HG03066 (cell line): ENCODE results near the gene SYNJ2.
"Not testable (repeated sequence)": the region's sequence is repeated elsewhere in the genome, so short reads cannot be mapped to it uniquely, and the experiment has no call there.

Experiments used
- ATAC-seq: cut with Tn5 transposase; IDR thresholded peaks from one replicate; pipeline ENCODE4 v1.9.1; 2021; ENCODE audit warnings: low read depth; ENCODE audit not compliant: unreplicated experiment

The SYNJ2 gene

GRCh38 chr6:157954150-157955117 lies 27.2 kb upstream of the SYNJ2 start:
- no peak for ATAC-seq

- no peak for ATAC-seq
These were observed 26.0 kb upstream of the SYNJ2 start for GRCh38 chr6:157955675-157956074.

- ATAC-seq, result no peak
These were observed 25.4 kb upstream of the SYNJ2 start for GRCh38 chr6:157956171-157956730.

- ATAC-seq, result no peak
These were observed 22.0 kb upstream of the SYNJ2 start for GRCh38 chr6:157959451-157960227.

- no peak for ATAC-seq
These were observed 20.4 kb upstream of the SYNJ2 start for GRCh38 chr6:157961153-157961831.

- no peak for ATAC-seq
These were observed 19.7 kb upstream of the SYNJ2 start for GRCh38 chr6:157961832-157962575.

- ATAC-seq, result no peak
These were observed 18.9 kb upstream of the SYNJ2 start for GRCh38 chr6:157962601-157963302.

- no peak for ATAC-seq
These were observed 17.6 kb upstream of the SYNJ2 start for GRCh38 chr6:157964100-157964499.

- no peak for ATAC-seq
These were observed 16.3 kb upstream of the SYNJ2 start for GRCh38 chr6:157965387-157965786.

- ATAC-seq, result no peak
These were observed 15.1 kb upstream of the SYNJ2 start for GRCh38 chr6:157966589-157966977.

GRCh38 chr6:157967020-157967419 lies 14.6 kb upstream of the SYNJ2 start:
- no peak for ATAC-seq

- ATAC-seq, result no peak
These were observed 14.2 kb upstream of the SYNJ2 start for GRCh38 chr6:157967486-157967885.

- not testable (repeated sequence) for ATAC-seq
These were observed 9.5 kb upstream of the SYNJ2 start for GRCh38 chr6:157972177-157972576.

- ATAC-seq, result no peak
These were observed 7.2 kb upstream of the SYNJ2 start for GRCh38 chr6:157974341-157974894.

GRCh38 chr6:157974967-157975366 lies 6.7 kb upstream of the SYNJ2 start:
- no peak for ATAC-seq

- no peak for ATAC-seq
These were observed 6.2 kb upstream of the SYNJ2 start for GRCh38 chr6:157975456-157975855.

GRCh38 chr6:157976345-157977175 lies 5.1 kb upstream of the SYNJ2 start:
- no peak for ATAC-seq

- ATAC-seq, result no peak
These were observed 4.4 kb upstream of the SYNJ2 start for GRCh38 chr6:157977176-157977804.
